BJ (cell line): ENCODE results near the gene VPS26C. TPM values are rescaled to one million over a fixed set of nuclear protein-coding genes. Genes with fewer than 3 reads are reported as not detected.

Source experiments
- CTCF ChIA-PET: fragments of 350-600 bp; formaldehyde crosslinking; extraction: SDS; loops from one replicate; lab custom pipeline; 2021; ENCODE audit warnings: antibody characterized with exemption, inconsistent platforms; lab: Yijun Ruan, JAX
- POLR2A ChIA-PET: fragments of 300-600 bp; sonication (Branson Sonifier 250); formaldehyde crosslinking; extraction: SDS; loops from one replicate; lab custom pipeline; 2021; ENCODE audit warnings: antibody characterized with exemption; lab: Charles Lee
- DNase-seq: peaks from one replicate; pipeline ENCODE4 v3.0.0-alpha.2; 2011; ENCODE audit warnings: low read depth
- H3K27me3 ChIP-seq: 2 replicates; pipeline ENCODE4 v1.6.0; 2011; ENCODE audit warnings: low read length; ENCODE audit not compliant: control insufficient read depth, insufficient read depth
- H3K36me3 ChIP-seq: 2 replicates; pipeline ENCODE4 v1.5.1; 2011; ENCODE audit warnings: low read length; ENCODE audit not compliant: control insufficient read depth, insufficient read depth
- H3K4me3 ChIP-seq: 2 replicates; pipeline ENCODE4 v1.5.1; 2011; ENCODE audit warnings: low read depth, mild to moderate bottlenecking, control low read depth, low read length
- CTCF ChIP-seq: IDR thresholded peaks from 2 replicates; pipeline ENCODE4 v1.5.1; 2011; ENCODE audit warnings: low read depth, mild to moderate bottlenecking, control low read depth, inconsistent platforms, low read length, moderate library complexity; ENCODE audit not compliant: insufficient read depth
- polyA plus RNA-seq: library from polyadenylated mRNA; depleted of rRNA; stranded (reverse); fragments of >200 nt; gene quantifications from 2 replicates; pipeline ENCODE4 v1.2.3, GENCODE V29; 2011; rRNA removed
- small RNA-seq: library from RNA; depleted of rRNA; stranded (forward); fragments of <200 nt; gene quantifications from one replicate; pipeline ENCODE3, GENCODE V24; 2012; ENCODE audit warnings: low replicate concordance, low read depth; ENCODE audit not compliant: insufficient read length

The VPS26C gene
- polyA plus RNA-seq, 1 experiment, result 63.3 TPM

GRCh38 chr21:37176716-37177115, 90.4 kb downstream of the VPS26C start:
- Histone ChIP-seq H3K4me3 (no peak overlapping the region), H3K36me3 (peaks cover 6% of the 10 kb centered on the region), H3K27me3 (no peaks in the 10 kb centered on the region)
- CTCF ChIA-PET, result no interaction called here
- POLR2A ChIA-PET, result no interaction called here
- no peak for DNase-seq
- no peak for TF ChIP-seq CTCF

Small RNAs within 50 kb of the gene (small RNA-seq; reads per million reads assigned to genes)
- not detected for gene RN7SL678P

Other genes starting within 250 kb of the VPS26C start
- 13.8 and 34.3 TPM in 2 replicates for gene PIGP, start 194.3 kb downstream of the VPS26C start, polyA plus RNA-seq
- gene TTC3, start 194.1 kb downstream of the VPS26C start, polyA plus RNA-seq, result 108 and 125 TPM in 2 replicates
- 46.5 and 55.9 TPM in 2 replicates for gene DYRK1A, start 99.4 kb upstream of the VPS26C start, polyA plus RNA-seq